Esophagus muscularis mucosa (tissue), 4 donors: ENCODE measurements around the gene PPM1G. TPM values are rescaled to one million over a fixed set of nuclear protein-coding genes. Genes with fewer than 3 reads are reported as not detected.

ENCODE experiments used
- DNase-seq: peaks from one replicate; pipeline ENCODE4 v3.0.0-alpha.2; 2017; ENCODE audit errors: extremely low spot score
- H3K27ac ChIP-seq, 4 donors: fragments of 200-600 bp; sonication (generic); replicated peaks in 1 of 4; 1 replicate in 3 of 4; 2 replicates in 1 of 4; pipeline ENCODE4 v1.5.1; 2016 to 2019; ENCODE audit warnings: mild to moderate bottlenecking in 1 of 4
- H3K27me3 ChIP-seq, 4 donors: fragments of 200-600 bp; sonication (generic); one replicate each; pipeline versions ENCODE4 v1.5.1 to v1.6.0; 2016 to 2019
- H3K36me3 ChIP-seq, 4 donors: fragments of 200-600 bp; sonication (generic); one replicate each; pipeline ENCODE4 v1.5.1; 2016 to 2019
- H3K4me1 ChIP-seq, 4 donors: fragments of 200-600 bp; sonication (generic); one replicate each; pipeline ENCODE4 v1.5.1; 2016 to 2019
- H3K4me3 ChIP-seq, 4 donors: fragments of 200-600 bp; sonication (generic); 1 replicate in 2 of 4; 2 replicates in 2 of 4; pipeline ENCODE4 v1.5.1; 2016 to 2019; ENCODE audit warnings: mild to moderate bottlenecking in 4 of 4, moderate library complexity in 1 of 4
- H3K9me3 ChIP-seq, 4 donors: fragments of 200-600 bp; sonication (generic); 1 replicate in 3 of 4; 2 replicates in 1 of 4; pipeline ENCODE4 v1.5.1; 2016 to 2019
- EP300 ChIP-seq: sonication (generic); formaldehyde crosslinking; IDR thresholded peaks from one replicate; pipeline ENCODE4 v1.6.1; 2017; ENCODE audit warnings: antibody characterized with exemption
- POLR2A ChIP-seq: fragments of 450-650 bp; IDR thresholded peaks from one replicate; pipeline ENCODE4 v1.6.1; 2017; ENCODE audit warnings: antibody characterized with exemption, moderate library complexity, mild to moderate bottlenecking, low read depth
- POLR2AphosphoS5 ChIP-seq, 2 donors: sonication (generic); formaldehyde crosslinking; IDR thresholded peaks; one replicate each; pipeline ENCODE4 v1.6.1; 2017; ENCODE audit warnings: antibody characterized with exemption in 2 of 2
- WGBS: methylation state at CpG from one replicate; pipeline ENCODE4 v1.1.5; 2018; 5-methylcytosine and 5-hydroxymethylcytosine counted together
- intact Hi-C: fragments of 100-400 bp; cut with DNase I; formaldehyde crosslinking; loops from one replicate; pipeline ENCODE4 v1.15.1; 2023
- total RNA-seq, 4 donors: library from RNA; depleted of rRNA; stranded (reverse); fragments of >200 nt; gene quantifications; one replicate each; pipeline versions ENCODE4 v1.1.0 to v1.2.1, GENCODE V29; 2016
- TF ChIP-seq, protein P1 (sequence below), 3 experiments: fragments of 200-600 bp in 2 of 3; fragments of 450-650 bp in 1 of 3; sonication (generic) in 2 of 3; IDR thresholded peaks; one replicate each; pipeline ENCODE4 v1.5.1; 2017 to 2019; ENCODE audit warnings: antibody characterized with exemption in 3 of 3, mild to moderate bottlenecking in 2 of 3, moderate library complexity in 1 of 3

The PPM1G gene
- total RNA-seq, 4 donors from 2014 or later: 46.1 to 71.8 (median 62.7) TPM

DNA sequence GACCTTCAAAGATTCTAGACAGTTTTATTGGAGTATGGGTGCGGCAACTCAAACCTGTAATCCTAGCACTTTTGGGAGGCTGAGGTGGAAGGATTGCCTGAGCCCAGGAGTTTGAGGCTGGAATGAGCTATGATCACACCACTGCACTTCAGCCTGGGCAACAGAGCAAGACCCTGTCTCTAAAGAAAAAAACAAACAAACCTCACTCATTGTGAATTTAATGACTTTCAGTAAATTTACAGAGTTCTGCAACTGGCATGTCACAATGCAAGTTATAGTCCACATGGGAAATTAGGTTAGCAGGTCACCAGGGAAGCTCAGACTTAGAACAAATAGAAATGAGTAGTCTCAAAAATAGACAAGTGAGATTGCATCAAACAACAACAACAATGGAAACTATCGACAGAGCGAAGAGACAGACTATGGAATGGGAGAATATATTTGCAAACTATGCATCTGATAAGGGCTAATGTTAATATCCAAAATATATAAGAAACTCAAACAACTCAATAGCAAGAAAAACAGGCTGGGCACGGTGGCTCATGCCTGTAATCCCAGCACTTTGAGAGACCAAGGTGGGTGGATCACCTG is 12.4 kb upstream of the PPM1G start:
- Histone ChIP-seq H3K4me3 (no peak overlapping the region), H3K4me1 (no peaks in the 10 kb centered on the region), H3K27ac (no peak overlapping the region), H3K27me3 (no peaks in the 10 kb centered on the region), H3K36me3 (no peaks in the 10 kb centered on the region), H3K9me3 (no peaks in the 10 kb centered on the region)
- intact Hi-C loops: no loop called here
- WGBS: 82% methylated on average over 4 of the region's 4 CpGs
- no peak for DNase-seq
- TF ChIP-seq POLR2A: no peak
- no peak for TF ChIP-seq EP300
- TF ChIP-seq, protein P1, sequence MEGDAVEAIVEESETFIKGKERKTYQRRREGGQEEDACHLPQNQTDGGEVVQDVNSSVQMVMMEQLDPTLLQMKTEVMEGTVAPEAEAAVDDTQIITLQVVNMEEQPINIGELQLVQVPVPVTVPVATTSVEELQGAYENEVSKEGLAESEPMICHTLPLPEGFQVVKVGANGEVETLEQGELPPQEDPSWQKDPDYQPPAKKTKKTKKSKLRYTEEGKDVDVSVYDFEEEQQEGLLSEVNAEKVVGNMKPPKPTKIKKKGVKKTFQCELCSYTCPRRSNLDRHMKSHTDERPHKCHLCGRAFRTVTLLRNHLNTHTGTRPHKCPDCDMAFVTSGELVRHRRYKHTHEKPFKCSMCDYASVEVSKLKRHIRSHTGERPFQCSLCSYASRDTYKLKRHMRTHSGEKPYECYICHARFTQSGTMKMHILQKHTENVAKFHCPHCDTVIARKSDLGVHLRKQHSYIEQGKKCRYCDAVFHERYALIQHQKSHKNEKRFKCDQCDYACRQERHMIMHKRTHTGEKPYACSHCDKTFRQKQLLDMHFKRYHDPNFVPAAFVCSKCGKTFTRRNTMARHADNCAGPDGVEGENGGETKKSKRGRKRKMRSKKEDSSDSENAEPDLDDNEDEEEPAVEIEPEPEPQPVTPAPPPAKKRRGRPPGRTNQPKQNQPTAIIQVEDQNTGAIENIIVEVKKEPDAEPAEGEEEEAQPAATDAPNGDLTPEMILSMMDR (IDR thresholded peaks at IDR 0.05): no peak
- TF ChIP-seq POLR2AphosphoS5 (IDR thresholded peaks at IDR 0.05): no peak

- Histone ChIP-seq H3K27me3 (no peaks in the 10 kb centered on the region), H3K4me1 (no peaks in the 10 kb centered on the region), H3K36me3 (no peaks in the 10 kb centered on the region), H3K9me3 (no peaks in the 10 kb centered on the region), H3K27ac (no peak overlapping the region), H3K4me3 (no peak overlapping the region)
- TF ChIP-seq, protein P1 (IDR thresholded peaks at IDR 0.05): no peak
- TF ChIP-seq POLR2AphosphoS5 (IDR thresholded peaks at IDR 0.05): no peak
- TF ChIP-seq POLR2A: no peak
- TF ChIP-seq EP300: no peak
- intact Hi-C loops: no loop called here
- DNase-seq: no peak
Observed at GRCh38 chr2:27420996-27421395, 11.6 kb upstream of the PPM1G start.

DNA sequence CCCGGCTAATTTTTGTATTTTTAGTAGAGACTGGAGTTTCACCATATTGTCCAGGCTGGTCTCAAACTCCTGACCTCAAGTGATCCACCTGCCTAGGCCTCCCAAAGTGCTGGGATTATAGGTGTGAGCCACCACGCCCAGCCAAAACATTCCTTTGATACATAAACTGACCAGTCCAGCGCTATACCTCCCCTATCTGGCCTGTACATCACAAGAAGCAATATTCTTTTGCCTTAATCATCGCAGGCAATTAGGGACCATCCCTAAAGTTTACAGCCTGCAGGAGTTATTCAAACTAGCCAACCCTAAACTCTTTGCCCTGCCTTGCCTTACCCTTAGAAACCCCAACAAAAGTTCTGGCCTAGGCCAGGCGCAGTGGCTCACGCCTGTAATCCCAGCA is 6.8 kb upstream of the PPM1G start:
- DNase-seq: no peak
- Histone ChIP-seq H3K27ac (no peak overlapping the region), H3K27me3 (no peaks in the 10 kb centered on the region), H3K9me3 (no peaks in the 10 kb centered on the region), H3K36me3 (no peaks in the 10 kb centered on the region), H3K4me3 (no peak overlapping the region), H3K4me1 (no peaks in the 10 kb centered on the region)
- TF ChIP-seq EP300: no peak
- TF ChIP-seq POLR2A: no peak
- TF ChIP-seq POLR2AphosphoS5 (IDR thresholded peaks at IDR 0.05): no peak
- TF ChIP-seq, protein P1 (IDR thresholded peaks at IDR 0.05): no peak
- intact Hi-C loops: no loop called here
- WGBS: 94% methylated on average over 6 of the region's 6 CpGs

DNA sequence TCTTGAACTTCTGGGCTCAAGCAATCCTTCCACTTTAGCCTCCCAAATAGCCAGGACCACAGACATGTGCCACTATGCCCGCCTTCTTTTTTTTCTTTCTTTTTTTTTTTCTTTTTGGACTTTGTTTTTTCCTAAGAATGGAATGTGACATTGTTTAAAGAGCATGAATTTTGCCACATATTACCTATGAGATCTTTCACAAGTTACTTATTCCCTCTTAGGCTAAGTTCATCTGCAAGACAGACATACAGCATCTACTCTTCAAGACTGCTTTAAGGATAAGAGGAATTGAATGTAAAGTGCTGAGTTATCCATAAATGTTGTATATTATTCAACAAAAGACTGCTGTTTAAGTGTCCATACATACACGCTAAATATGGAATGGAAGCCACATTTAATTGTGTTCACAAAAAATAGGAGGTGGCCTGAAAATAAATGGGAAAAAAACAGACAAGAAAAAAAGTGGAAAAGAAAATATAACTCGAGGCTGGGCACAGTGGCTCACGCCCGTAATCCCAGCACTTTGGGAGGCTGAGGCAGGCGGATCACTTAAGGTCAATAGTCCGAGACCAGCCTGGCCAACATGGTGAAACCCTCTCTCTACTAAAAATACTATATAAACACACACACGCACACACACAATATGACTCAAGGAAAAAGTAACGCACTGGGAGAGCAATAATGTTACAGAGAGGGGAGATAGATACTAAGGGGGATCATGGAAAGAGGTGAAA is 3.2 kb upstream of the PPM1G start:
- H3K9me3 ChIP-seq: no peaks in the 10 kb centered on the region
- no peaks in the 10 kb centered on the region for H3K36me3 ChIP-seq
- no peak for TF ChIP-seq POLR2AphosphoS5 (IDR thresholded peaks at IDR 0.05)
- TF ChIP-seq EP300: no peak
- TF ChIP-seq, protein P1 (IDR thresholded peaks at IDR 0.05): no peak
- TF ChIP-seq POLR2A: no peak
- DNase-seq: no peak
- WGBS: 82% methylated on average over 9 of the region's 9 CpGs
- intact Hi-C loops: no loop called here
- no peaks in the 10 kb centered on the region for H3K27me3 ChIP-seq
- peaks cover 16 to 20% (median 18%) of the 10 kb centered on the region in 4 donors for H3K4me1 ChIP-seq
- H3K27ac ChIP-seq: no peak overlapping the region
- no peak overlapping the region for H3K4me3 ChIP-seq
